IMR-90 (cell line): ENCODE results near the gene DSE.

Experiments used
- BHLHE40 ChIP-seq: fragments of 150-350 bp; IDR thresholded peaks from 2 replicates; pipeline ENCODE4 v1.6.1; 2016; ENCODE audit warnings: mild to moderate bottlenecking, low read depth, low read length
- CEBPB ChIP-seq: IDR thresholded peaks from 2 replicates; pipeline ENCODE4 v1.6.1; 2012; ENCODE audit warnings: low read depth, low read length, improper control_type of control experiment
- CHD1 ChIP-seq: IDR thresholded peaks from 2 replicates; pipeline ENCODE4 v1.6.1; 2012; ENCODE audit warnings: low read depth, low read length, improper control_type of control experiment
- FOS ChIP-seq: fragments of 150-350 bp; IDR thresholded peaks from 2 replicates; pipeline ENCODE4 v1.6.1; 2016; ENCODE audit warnings: low read depth, low read length
- MAZ ChIP-seq: IDR thresholded peaks from 2 replicates; pipeline ENCODE4 v1.6.1; 2012; ENCODE audit warnings: low read depth, mild to moderate bottlenecking, low read length, improper control_type of control experiment, moderate library complexity, borderline replicate concordance
- MXI1 ChIP-seq: IDR thresholded peaks from 2 replicates; pipeline ENCODE4 v1.6.1; 2012; ENCODE audit warnings: low read depth, mild to moderate bottlenecking, low read length, moderate library complexity, borderline replicate concordance
- POLR2A ChIP-seq: IDR thresholded peaks from 2 replicates; pipeline ENCODE4 v1.6.1; 2012; ENCODE audit warnings: mild to moderate bottlenecking, low read depth, low read length
- RAD21 ChIP-seq: IDR thresholded peaks from 2 replicates; pipeline ENCODE4 v1.6.1; 2012; ENCODE audit warnings: low read length, improper control_type of control experiment
- RCOR1 ChIP-seq: IDR thresholded peaks from 2 replicates; pipeline ENCODE4 v1.6.1; 2012; ENCODE audit warnings: mild to moderate bottlenecking, low read length, improper control_type of control experiment; ENCODE audit not compliant: insufficient replicate concordance
- RFX5 ChIP-seq: IDR thresholded peaks from 2 replicates; pipeline ENCODE4 v1.8.0; 2012; ENCODE audit warnings: low read depth, mild to moderate bottlenecking, low read length, moderate library complexity
- SMC3 ChIP-seq: fragments of 150-350 bp; IDR thresholded peaks from 2 replicates; pipeline ENCODE4 v1.6.1; 2016; ENCODE audit warnings: low read depth, mild to moderate bottlenecking, antibody characterized with exemption, low read length, moderate library complexity
- TF ChIP-seq, protein P1 (sequence below): conservative IDR thresholded peaks from 2 replicates; pipeline ENCODE4 v1.5.1; 2012; ENCODE audit warnings: mild to moderate bottlenecking, low read depth, low read length, improper control_type of control experiment

DNA sequence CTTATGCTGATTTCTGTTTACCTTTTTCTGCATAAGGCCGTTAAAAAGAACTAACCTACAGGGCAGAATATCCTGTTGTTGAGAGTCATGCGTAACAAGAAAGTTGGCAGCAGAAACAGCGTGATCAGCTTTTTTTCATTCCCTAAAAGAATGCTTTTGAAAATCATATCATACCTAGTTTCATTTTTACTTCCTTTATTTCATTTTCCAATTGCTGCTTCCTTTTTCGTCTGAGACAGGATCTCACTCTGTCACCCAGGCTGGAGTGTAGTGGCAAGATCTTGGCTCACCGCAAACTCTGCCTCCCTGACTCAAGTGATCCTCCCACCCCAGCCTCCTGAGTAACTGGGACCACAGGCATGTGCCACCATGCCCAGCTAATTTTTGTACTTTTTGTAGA is 94.5 kb downstream of the DSE start:
- TF ChIP-seq, protein P1, sequence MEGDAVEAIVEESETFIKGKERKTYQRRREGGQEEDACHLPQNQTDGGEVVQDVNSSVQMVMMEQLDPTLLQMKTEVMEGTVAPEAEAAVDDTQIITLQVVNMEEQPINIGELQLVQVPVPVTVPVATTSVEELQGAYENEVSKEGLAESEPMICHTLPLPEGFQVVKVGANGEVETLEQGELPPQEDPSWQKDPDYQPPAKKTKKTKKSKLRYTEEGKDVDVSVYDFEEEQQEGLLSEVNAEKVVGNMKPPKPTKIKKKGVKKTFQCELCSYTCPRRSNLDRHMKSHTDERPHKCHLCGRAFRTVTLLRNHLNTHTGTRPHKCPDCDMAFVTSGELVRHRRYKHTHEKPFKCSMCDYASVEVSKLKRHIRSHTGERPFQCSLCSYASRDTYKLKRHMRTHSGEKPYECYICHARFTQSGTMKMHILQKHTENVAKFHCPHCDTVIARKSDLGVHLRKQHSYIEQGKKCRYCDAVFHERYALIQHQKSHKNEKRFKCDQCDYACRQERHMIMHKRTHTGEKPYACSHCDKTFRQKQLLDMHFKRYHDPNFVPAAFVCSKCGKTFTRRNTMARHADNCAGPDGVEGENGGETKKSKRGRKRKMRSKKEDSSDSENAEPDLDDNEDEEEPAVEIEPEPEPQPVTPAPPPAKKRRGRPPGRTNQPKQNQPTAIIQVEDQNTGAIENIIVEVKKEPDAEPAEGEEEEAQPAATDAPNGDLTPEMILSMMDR = no peak
- TF ChIP-seq POLR2A (no peak), RFX5 (no peak), RAD21 (no peak), CEBPB (no peak), BHLHE40 (no peak), FOS (no peak), CHD1 (no peak), MXI1 (no peak), SMC3 (no peak), MAZ (no peak), RCOR1 (no peak)
